ENCODE results near the gene EME1.

DNA sequence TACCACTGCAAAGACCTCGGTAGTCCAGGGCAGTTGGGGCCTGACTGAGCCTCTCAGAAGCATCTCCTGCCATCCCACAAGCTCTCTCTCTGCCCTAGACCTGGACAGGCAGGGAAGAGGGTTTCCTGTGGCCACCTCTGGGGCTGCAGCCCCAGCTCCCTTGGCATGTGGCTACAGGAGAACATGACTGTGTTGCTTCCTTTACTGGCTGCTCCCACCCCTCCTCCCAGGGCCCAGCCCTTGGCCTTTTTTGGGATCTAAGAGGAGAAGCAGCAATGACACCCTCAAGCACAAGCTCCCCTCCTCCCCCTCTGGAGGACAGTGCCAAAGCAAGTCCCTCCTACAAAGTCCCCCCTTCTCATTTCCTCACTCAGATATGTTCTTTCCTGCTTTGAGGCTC, 5.6 kb upstream of the EME1 start:
- TF ChIP-seq, protein P1, sequence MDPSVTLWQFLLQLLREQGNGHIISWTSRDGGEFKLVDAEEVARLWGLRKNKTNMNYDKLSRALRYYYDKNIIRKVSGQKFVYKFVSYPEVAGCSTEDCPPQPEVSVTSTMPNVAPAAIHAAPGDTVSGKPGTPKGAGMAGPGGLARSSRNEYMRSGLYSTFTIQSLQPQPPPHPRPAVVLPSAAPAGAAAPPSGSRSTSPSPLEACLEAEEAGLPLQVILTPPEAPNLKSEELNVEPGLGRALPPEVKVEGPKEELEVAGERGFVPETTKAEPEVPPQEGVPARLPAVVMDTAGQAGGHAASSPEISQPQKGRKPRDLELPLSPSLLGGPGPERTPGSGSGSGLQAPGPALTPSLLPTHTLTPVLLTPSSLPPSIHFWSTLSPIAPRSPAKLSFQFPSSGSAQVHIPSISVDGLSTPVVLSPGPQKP (IDR thresholded peaks at IDR 0.05; ENCODE audit: borderline replicate concordance, low read depth, low read length) = no peak
- TF ChIP-seq, protein P2, sequence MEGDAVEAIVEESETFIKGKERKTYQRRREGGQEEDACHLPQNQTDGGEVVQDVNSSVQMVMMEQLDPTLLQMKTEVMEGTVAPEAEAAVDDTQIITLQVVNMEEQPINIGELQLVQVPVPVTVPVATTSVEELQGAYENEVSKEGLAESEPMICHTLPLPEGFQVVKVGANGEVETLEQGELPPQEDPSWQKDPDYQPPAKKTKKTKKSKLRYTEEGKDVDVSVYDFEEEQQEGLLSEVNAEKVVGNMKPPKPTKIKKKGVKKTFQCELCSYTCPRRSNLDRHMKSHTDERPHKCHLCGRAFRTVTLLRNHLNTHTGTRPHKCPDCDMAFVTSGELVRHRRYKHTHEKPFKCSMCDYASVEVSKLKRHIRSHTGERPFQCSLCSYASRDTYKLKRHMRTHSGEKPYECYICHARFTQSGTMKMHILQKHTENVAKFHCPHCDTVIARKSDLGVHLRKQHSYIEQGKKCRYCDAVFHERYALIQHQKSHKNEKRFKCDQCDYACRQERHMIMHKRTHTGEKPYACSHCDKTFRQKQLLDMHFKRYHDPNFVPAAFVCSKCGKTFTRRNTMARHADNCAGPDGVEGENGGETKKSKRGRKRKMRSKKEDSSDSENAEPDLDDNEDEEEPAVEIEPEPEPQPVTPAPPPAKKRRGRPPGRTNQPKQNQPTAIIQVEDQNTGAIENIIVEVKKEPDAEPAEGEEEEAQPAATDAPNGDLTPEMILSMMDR (conservative IDR thresholded peaks at IDR 0.05; ENCODE audit: low read depth, low read length) = no peak
- no peak for TF ChIP-seq RFX5 (IDR thresholded peaks at IDR 0.05; ENCODE audit: low read depth, low read length)
- no peak for TF ChIP-seq POLR2A (IDR thresholded peaks at IDR 0.05; ENCODE audit: low read depth, low read length)
- no peak for TF ChIP-seq BHLHE40 (IDR thresholded peaks at IDR 0.05; ENCODE audit: low read depth, low read length)
- TF ChIP-seq CHD1 (IDR thresholded peaks at IDR 0.05; ENCODE audit: low read depth, low read length) = no peak
